Measurements from ENCODE around the gene DEPP1. TPM values are rescaled to one million over a fixed set of nuclear protein-coding genes. Genes with fewer than 3 reads are reported as not detected.

The DEPP1 gene
- total and polyA plus RNA-seq, 10 of the 15 experiments (the other 5 are each of a cell fraction or from before 2014, with no cell fraction given): 1.7 to 12.1 (median 7.3) TPM

GRCh38 chr10:44978570-44979280 is at the start of gene DEPP1 (continued):
- no peak for TF ChIP-seq ZBTB33 (IDR thresholded peaks at IDR 0.05)
- no peak for TF ChIP-seq TARDBP (IDR thresholded peaks at IDR 0.05; ENCODE audit: borderline replicate concordance)
- peak; percentile 80; the same call in 2 of the 3 replicates for TF ChIP-seq POU2F2 (IDR thresholded peaks at IDR 0.05; ENCODE audit: borderline replicate concordance, low read depth, low read length)
- TF ChIP-seq ATF2 (IDR thresholded peaks at IDR 0.05; ENCODE audit: low read length): no peak
- peak; percentile 43 for TF ChIP-seq SMAD1 (IDR thresholded peaks at IDR 0.05; ENCODE audit: low read depth, partially characterized antibody)
- TF ChIP-seq REST (IDR thresholded peaks at IDR 0.05; ENCODE audit: low read depth, low read length): no peak
- peak; percentile 94 for TF ChIP-seq POLR2AphosphoS2 (IDR thresholded peaks at IDR 0.05; ENCODE audit: low read depth, low read length)
- no peak; the same call in 1 of the 2 replicates for TF ChIP-seq HCFC1 (IDR thresholded peaks at IDR 0.05; ENCODE audit: low read length)
- TF ChIP-seq SUZ12 (IDR thresholded peaks at IDR 0.05; ENCODE audit: unreplicated experiment): no peak
- TF ChIP-seq PML (IDR thresholded peaks at IDR 0.05; ENCODE audit: low read length): peak; percentile 89
- TF ChIP-seq KLF5 (IDR thresholded peaks at IDR 0.05; ENCODE audit: partially characterized antibody): no peak
- no peak for TF ChIP-seq KDM1A (IDR thresholded peaks at IDR 0.05; ENCODE audit: borderline replicate concordance)
- TF ChIP-seq POLR2A (IDR thresholded peaks at IDR 0.05; ENCODE audit: low read depth, low read length): peak; percentile 90
- TF ChIP-seq MTA3 (IDR thresholded peaks at IDR 0.05; ENCODE audit: borderline replicate concordance, low read length): no peak
- no peak for TF ChIP-seq IRF3 (IDR thresholded peaks at IDR 0.05)
- TF ChIP-seq E2F8 (IDR thresholded peaks at IDR 0.05; ENCODE audit: low read depth, partially characterized antibody): no peak
- TF ChIP-seq STAT3 (IDR thresholded peaks at IDR 0.05; ENCODE audit: low read depth, low read length): no peak
- no peak for TF ChIP-seq RBBP5 (conservative IDR thresholded peaks at IDR 0.05)
- TF ChIP-seq SIX5 (IDR thresholded peaks at IDR 0.05; ENCODE audit: low read depth, low read length, severe bottlenecking): no peak
- TF ChIP-seq MAX (IDR thresholded peaks at IDR 0.05; ENCODE audit: low read depth, low read length): no peak
